ENCODE measurements around the gene AKT2. TPM values are rescaled to one million over a fixed set of nuclear protein-coding genes. Genes with fewer than 3 reads are reported as not detected.
"Not testable (repeated sequence)": the region's sequence is repeated elsewhere in the genome, so short reads cannot be mapped to it uniquely, and the experiment has no call there.

AKT2 gene
- 100 to 1,000 TPM; 149 to 220 (median 183) TPM for total RNA-seq
- polyA plus RNA-seq, result 10 to 100 TPM; 22.5 to 38.4 TPM
- 209 reads per million, percentile 93 among the genes with 10 or more reads in this experiment for total RNA-seq

- intact Hi-C loops (cut with micrococcal nuclease), result loop anchor here (1.0 to 10.0 kb wide), 18 partner anchors 10 to 1432 kb away; partner anchors contain the start of genes C19orf47 (in 2 of the 2), MAP3K10 (in 2 of the 2), PLD3 (in 2 of the 2) and BLVRB (in 1 of the 2)
- H3K9me3 Mint-ChIP-seq, result peaks cover 0 to 3% (median 0%) of the 10 kb centered on the region in 11 donors
- CTCF ChIA-PET, result no interaction called here
These were observed at the start of gene AKT2 for GRCh38 chr19:40284501-40285352. TSS of gene AKT2 (minus strand) at chr19:40285345. CDS start at chr19:40265267, 20,078 bp downstream.

GRCh38 chr19:40333083-40333482 lies 47.9 kb upstream of the AKT2 start:
- CTCF ChIA-PET; H3K9me3 Mint-ChIP-seq; H3K4me1 Mint-ChIP-seq; H3K27ac ChIP-seq (ENCODE audit: low read depth, low read length); H3K27me3 Mint-ChIP-seq; H3K4me3 Mint-ChIP-seq; H3K27me3 ChIP-seq (ENCODE audit: control insufficient read depth in 2 of 2, insufficient read depth in 2 of 2, low read length in 2 of 2); intact Hi-C loops (cut with micrococcal nuclease); ATAC-seq; POLR2A ChIA-PET; H3K4me3 ChIP-seq (ENCODE audit: low read length); H3K9me3 ChIP-seq (ENCODE audit: control insufficient read depth in 2 of 3, low read length in 3 of 3); H3K4me1 ChIP-seq (ENCODE audit: control insufficient read depth in 2 of 2, insufficient read depth in 2 of 2, low read length in 2 of 2); H3K27ac Mint-ChIP-seq; DNase-seq: not testable (repeated sequence)
- H3K36me3 Mint-ChIP-seq, result peaks cover 0 to 38% (median 15%) of the 10 kb centered on the region in 5 donors
- peaks cover 0 to 72% (median 0%) of the 10 kb centered on the region in 3 experiments for H3K36me3 ChIP-seq (ENCODE audit: control insufficient read depth in 2 of 3, insufficient read depth in 3 of 3, low read length in 3 of 3)

More at GRCh38 chr19:40284501-40285352, at the start of gene AKT2:
- H3K9me3 ChIP-seq (ENCODE audit: control insufficient read depth in 2 of 3, low read length in 3 of 3), result no peaks in the 10 kb centered on the region
- no peaks in the 10 kb centered on the region for H3K27me3 ChIP-seq (ENCODE audit: control insufficient read depth in 2 of 2, insufficient read depth in 2 of 2, low read length in 2 of 2)
- Mint-ChIP-seq H3K27ac (peak within 1 kb of the TSS; percentile 96 to 100 (median 99)), H3K27me3 (peaks cover 0 to 2% (median 0%) of the 10 kb centered on the region in 5 donors), H3K4me1 (peaks cover 33 to 68% (median 58%) of the 10 kb centered on the region in 7 donors), H3K4me3 (peak within 1 kb of the TSS; percentile 87 to 99 (median 94)), H3K36me3 (peaks cover 0 to 4% (median 0%) of the 10 kb centered on the region in 5 donors)
- H3K4me3 ChIP-seq (ENCODE audit: low read length), result peak within 1 kb of the TSS; percentile 84
- ATAC-seq (peak; percentile 64), DNase-seq (peak; percentile 66 to 95 (median 80))
- peak within 1 kb of the TSS; percentile 97 for H3K27ac ChIP-seq (ENCODE audit: low read depth, low read length)
- H3K36me3 ChIP-seq (ENCODE audit: control insufficient read depth in 2 of 3, insufficient read depth in 3 of 3, low read length in 3 of 3), result peaks cover 0 to 9% (median 0%) of the 10 kb centered on the region in 3 experiments
- H3K4me1 ChIP-seq (ENCODE audit: control insufficient read depth in 2 of 2, insufficient read depth in 2 of 2, low read length in 2 of 2), result peaks cover 20 to 46% of the 10 kb centered on the region in 2 donors
- POLR2A ChIA-PET, result interaction anchor here (0.7 kb wide), 1 partner anchor 64 kb away, joined by 5 read pairs; the partner anchor contains the start of genes C19orf47 and PLD3

- Mint-ChIP-seq H3K4me1 (peaks cover 0 to 5% (median 0%) of the 10 kb centered on the region in 7 donors), H3K27ac (no peak overlapping the region), H3K9me3 (no peaks in the 10 kb centered on the region), H3K27me3 (no peaks in the 10 kb centered on the region), H3K4me3 (no peak overlapping the region), H3K36me3 (peaks cover 0 to 42% (median 15%) of the 10 kb centered on the region in 5 donors)
- no peak for DNase-seq
- no peak overlapping the region for H3K4me3 ChIP-seq (ENCODE audit: low read length)
- H3K27ac ChIP-seq (ENCODE audit: low read depth, low read length), result no peak overlapping the region
- no peak for ATAC-seq
- H3K27me3 ChIP-seq (ENCODE audit: control insufficient read depth in 2 of 2, insufficient read depth in 2 of 2, low read length in 2 of 2), result no peaks in the 10 kb centered on the region
- no peaks in the 10 kb centered on the region for H3K9me3 ChIP-seq (ENCODE audit: control insufficient read depth in 2 of 3, low read length in 3 of 3)
- POLR2A ChIA-PET, result no interaction called here
- peaks cover 0 to 76% (median 0%) of the 10 kb centered on the region in 3 experiments for H3K36me3 ChIP-seq (ENCODE audit: control insufficient read depth in 2 of 3, insufficient read depth in 3 of 3, low read length in 3 of 3)
- intact Hi-C loops (cut with micrococcal nuclease), result no loop called here
- no peaks in the 10 kb centered on the region for H3K4me1 ChIP-seq (ENCODE audit: control insufficient read depth in 2 of 2, insufficient read depth in 2 of 2, low read length in 2 of 2)
- CTCF ChIA-PET, result no interaction called here
These were observed 47.5 kb upstream of the AKT2 start for GRCh38 chr19:40332669-40333068.

GRCh38 chr19:40331052-40331451 lies 45.9 kb upstream of the AKT2 start:
- ChIA-PET POLR2A (no interaction called here), CTCF (no interaction called here)
- Histone ChIP-seq H3K4me3 (ENCODE audit: low read length) (no peak overlapping the region), H3K36me3 (ENCODE audit: control insufficient read depth in 2 of 3, insufficient read depth in 3 of 3, low read length in 3 of 3) (peaks cover 0 to 86% (median 0%) of the 10 kb centered on the region in 3 experiments), H3K9me3 (ENCODE audit: control insufficient read depth in 2 of 3, low read length in 3 of 3) (no peaks in the 10 kb centered on the region), H3K27me3 (ENCODE audit: control insufficient read depth in 2 of 2, insufficient read depth in 2 of 2, low read length in 2 of 2) (no peaks in the 10 kb centered on the region), H3K4me1 (ENCODE audit: control insufficient read depth in 2 of 2, insufficient read depth in 2 of 2, low read length in 2 of 2) (no peaks in the 10 kb centered on the region), H3K27ac (ENCODE audit: low read depth, low read length) (no peak overlapping the region)
- Mint-ChIP-seq H3K9me3 (no peaks in the 10 kb centered on the region), H3K27me3 (no peaks in the 10 kb centered on the region), H3K4me3 (no peak overlapping the region), H3K4me1 (peaks cover 0 to 5% (median 0%) of the 10 kb centered on the region in 7 donors), H3K27ac (no peak overlapping the region), H3K36me3 (peaks cover 0 to 43% (median 16%) of the 10 kb centered on the region in 5 donors)
- DNase-seq, result no peak
- ATAC-seq, result peak; percentile 89
- intact Hi-C loops (cut with micrococcal nuclease), result no loop called here

GRCh38 chr19:40326201-40326600 lies 41.1 kb upstream of the AKT2 start:
- Mint-ChIP-seq H3K36me3 (peaks cover 3 to 54% (median 19%) of the 10 kb centered on the region in 5 donors), H3K4me3 (no peak overlapping the region), H3K9me3 (no peaks in the 10 kb centered on the region), H3K27ac (no peak overlapping the region), H3K27me3 (no peaks in the 10 kb centered on the region), H3K4me1 (peaks cover 0 to 5% (median 0%) of the 10 kb centered on the region in 7 donors)
- DNase-seq (no peak), ATAC-seq (no peak)
- intact Hi-C loops (cut with micrococcal nuclease), result no loop called here
- Histone ChIP-seq H3K27me3 (ENCODE audit: control insufficient read depth in 2 of 2, insufficient read depth in 2 of 2, low read length in 2 of 2) (no peaks in the 10 kb centered on the region), H3K9me3 (ENCODE audit: control insufficient read depth in 2 of 3, low read length in 3 of 3) (no peaks in the 10 kb centered on the region), H3K36me3 (ENCODE audit: control insufficient read depth in 2 of 3, insufficient read depth in 3 of 3, low read length in 3 of 3) (peaks cover 0 to 91% (median 8%) of the 10 kb centered on the region in 3 experiments), H3K4me1 (ENCODE audit: control insufficient read depth in 2 of 2, insufficient read depth in 2 of 2, low read length in 2 of 2) (no peaks in the 10 kb centered on the region), H3K27ac (ENCODE audit: low read depth, low read length) (no peak overlapping the region), H3K4me3 (ENCODE audit: low read length) (no peak overlapping the region)
- ChIA-PET CTCF (interaction anchor here (0.6 kb wide), 1 partner anchor 1364 kb away, joined by 3 read pairs; no protein-coding TSS in a partner anchor), POLR2A (no interaction called here)

- no peak overlapping the region for H3K27ac ChIP-seq (ENCODE audit: low read depth, low read length)
- no peaks in the 10 kb centered on the region for H3K27me3 ChIP-seq (ENCODE audit: control insufficient read depth in 2 of 2, insufficient read depth in 2 of 2, low read length in 2 of 2)
- ATAC-seq (no peak), DNase-seq (no peak)
- ChIA-PET POLR2A (no interaction called here), CTCF (no interaction called here)
- Mint-ChIP-seq H3K4me1 (peaks cover 0 to 1% (median 0%) of the 10 kb centered on the region in 7 donors), H3K9me3 (no peaks in the 10 kb centered on the region), H3K27ac (peak overlapping the region in 1 of 9 donors; percentile 9), H3K27me3 (no peaks in the 10 kb centered on the region), H3K4me3 (no peak overlapping the region), H3K36me3 (peaks cover 3 to 45% (median 12%) of the 10 kb centered on the region in 5 donors)
- H3K4me1 ChIP-seq (ENCODE audit: control insufficient read depth in 2 of 2, insufficient read depth in 2 of 2, low read length in 2 of 2), result no peaks in the 10 kb centered on the region
- intact Hi-C loops (cut with micrococcal nuclease), result no loop called here
- H3K4me3 ChIP-seq (ENCODE audit: low read length), result no peak overlapping the region
- H3K36me3 ChIP-seq (ENCODE audit: control insufficient read depth in 2 of 3, insufficient read depth in 3 of 3, low read length in 3 of 3), result peaks cover 0 to 85% (median 13%) of the 10 kb centered on the region in 3 experiments
- no peaks in the 10 kb centered on the region for H3K9me3 ChIP-seq (ENCODE audit: control insufficient read depth in 2 of 3, low read length in 3 of 3)
These were observed 38.6 kb upstream of the AKT2 start for GRCh38 chr19:40323705-40324104.

Measured in naive thymus-derived CD4-positive, alpha-beta T cell (primary cell).